SIG-M5 treated with dmso at 0.1 percent for 504 hours (cell line): ENCODE data around the gene APH1A.
"Not testable (repeated sequence)": the region's sequence is repeated elsewhere in the genome, so short reads cannot be mapped to it uniquely, and the experiment has no call there.

ENCODE experiments used
- DNase-seq: peaks from one replicate; lab custom pipeline; 2025; ENCODE audit not compliant: unreplicated experiment; lab: John Stamatoyannopoulos, UW

Gene APH1A

DNA sequence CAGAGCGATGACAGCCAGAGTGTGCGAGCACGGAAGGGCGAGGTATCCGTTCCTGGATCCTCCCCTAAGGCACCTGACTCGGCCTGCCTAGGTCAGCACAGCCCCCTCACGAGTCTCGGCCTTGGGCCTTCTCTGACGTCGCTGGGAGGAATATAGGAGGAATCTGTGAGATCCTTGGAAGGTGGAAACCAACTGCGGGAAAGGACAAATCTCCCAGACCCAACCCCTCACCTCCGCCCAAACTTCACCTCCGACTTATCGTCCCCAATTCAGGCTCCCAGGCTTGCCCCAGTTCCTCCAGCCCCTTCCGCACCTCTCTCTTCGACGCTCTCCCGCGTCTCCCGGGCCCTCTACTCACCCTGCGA lies 494 bp downstream of the APH1A start:
- no peak for DNase-seq

GRCh38 chr1:150267896-150268295 lies 920 bp downstream of the APH1A start:
- no peak for DNase-seq

DNA sequence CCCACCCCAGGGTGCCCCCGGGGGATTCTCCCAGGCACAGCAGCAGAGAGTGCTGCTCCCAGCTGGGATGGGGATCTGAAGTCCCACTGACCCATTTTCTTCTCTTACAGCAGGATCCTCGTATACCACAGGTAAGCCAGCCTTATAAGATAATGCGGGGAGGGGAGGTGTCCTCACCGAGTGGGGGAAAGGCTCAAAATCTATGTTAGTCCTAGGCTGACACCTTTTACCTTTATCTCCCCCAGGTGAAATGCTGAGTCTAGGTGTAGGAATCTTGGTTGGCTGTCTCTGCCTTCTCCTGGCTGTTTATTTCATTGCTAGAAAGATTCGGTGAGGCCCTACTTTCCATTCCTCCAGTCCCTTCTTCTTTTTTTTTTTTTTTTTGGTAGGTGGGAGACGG lies 5.3 kb downstream of the APH1A start:
- no peak for DNase-seq

- no peak for DNase-seq
These were observed 6.2 kb downstream of the APH1A start for GRCh38 chr1:150262388-150263320.

- DNase-seq = no peak
These were observed 7.4 kb downstream of the APH1A start for GRCh38 chr1:150261367-150261766.

DNA sequence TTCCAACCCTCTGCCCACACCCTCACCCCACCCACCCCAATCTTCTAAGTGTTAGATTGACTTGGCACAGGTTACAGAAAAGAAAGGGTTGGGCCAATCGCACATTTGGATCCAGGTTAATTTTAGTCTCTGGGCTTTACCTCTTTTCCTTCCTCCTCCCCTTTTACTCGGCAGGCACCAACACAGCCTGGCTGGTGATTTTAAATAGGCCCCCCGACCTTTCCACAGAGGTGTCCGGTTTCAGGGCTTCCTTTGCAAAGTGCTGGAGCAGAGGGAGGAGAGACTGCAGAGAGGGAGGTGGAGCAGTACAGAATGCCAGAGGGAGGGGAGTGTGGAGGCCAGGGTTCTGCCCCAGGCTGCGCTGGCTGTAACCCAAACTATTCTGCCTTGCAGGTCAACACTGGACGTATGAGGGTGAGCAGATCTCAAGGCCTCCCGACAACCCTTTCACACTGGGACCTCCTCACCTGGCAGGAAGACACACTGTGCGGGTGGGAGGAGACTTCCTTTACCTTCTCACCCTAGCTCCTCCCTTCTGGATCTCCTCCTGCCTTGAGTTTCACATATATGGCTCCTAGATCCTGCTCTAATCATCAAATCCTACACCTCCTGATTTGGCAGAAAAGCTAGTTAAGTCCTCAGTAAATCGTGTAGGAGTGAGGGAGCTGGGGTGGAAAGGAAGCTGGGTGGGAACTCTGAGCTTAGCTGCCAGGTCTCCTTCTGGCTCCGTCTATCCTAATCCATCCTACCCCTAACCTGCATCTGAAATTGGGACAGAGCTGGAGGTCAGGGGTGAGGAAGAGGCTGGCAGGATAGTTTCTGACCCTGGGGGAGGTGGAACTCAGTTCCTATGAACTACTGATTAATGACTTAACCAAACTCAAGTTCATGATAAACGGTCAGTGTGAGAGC lies 8.8 kb downstream of the APH1A start:
- DNase-seq = no peak

DNA sequence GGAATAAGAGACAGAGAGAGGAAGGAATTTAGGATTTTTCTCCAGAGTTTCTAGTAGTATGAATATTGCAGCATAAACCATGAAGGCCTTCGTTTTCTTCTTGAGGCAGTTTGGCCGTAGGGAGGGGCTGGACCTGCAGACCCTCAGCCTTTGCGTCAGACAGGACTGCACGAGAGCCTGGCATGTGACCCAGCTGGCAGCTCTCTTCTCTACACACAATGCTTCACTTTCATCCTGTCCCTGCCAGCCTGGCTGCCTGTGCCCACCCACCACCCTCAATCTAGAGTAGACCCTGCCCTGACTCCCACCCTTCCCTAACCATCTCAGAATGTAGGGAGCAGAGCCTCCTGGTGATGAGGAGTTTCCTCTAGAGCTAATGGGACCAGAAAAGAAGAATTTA lies 9.6 kb downstream of the APH1A start:
- DNase-seq = no peak

DNA sequence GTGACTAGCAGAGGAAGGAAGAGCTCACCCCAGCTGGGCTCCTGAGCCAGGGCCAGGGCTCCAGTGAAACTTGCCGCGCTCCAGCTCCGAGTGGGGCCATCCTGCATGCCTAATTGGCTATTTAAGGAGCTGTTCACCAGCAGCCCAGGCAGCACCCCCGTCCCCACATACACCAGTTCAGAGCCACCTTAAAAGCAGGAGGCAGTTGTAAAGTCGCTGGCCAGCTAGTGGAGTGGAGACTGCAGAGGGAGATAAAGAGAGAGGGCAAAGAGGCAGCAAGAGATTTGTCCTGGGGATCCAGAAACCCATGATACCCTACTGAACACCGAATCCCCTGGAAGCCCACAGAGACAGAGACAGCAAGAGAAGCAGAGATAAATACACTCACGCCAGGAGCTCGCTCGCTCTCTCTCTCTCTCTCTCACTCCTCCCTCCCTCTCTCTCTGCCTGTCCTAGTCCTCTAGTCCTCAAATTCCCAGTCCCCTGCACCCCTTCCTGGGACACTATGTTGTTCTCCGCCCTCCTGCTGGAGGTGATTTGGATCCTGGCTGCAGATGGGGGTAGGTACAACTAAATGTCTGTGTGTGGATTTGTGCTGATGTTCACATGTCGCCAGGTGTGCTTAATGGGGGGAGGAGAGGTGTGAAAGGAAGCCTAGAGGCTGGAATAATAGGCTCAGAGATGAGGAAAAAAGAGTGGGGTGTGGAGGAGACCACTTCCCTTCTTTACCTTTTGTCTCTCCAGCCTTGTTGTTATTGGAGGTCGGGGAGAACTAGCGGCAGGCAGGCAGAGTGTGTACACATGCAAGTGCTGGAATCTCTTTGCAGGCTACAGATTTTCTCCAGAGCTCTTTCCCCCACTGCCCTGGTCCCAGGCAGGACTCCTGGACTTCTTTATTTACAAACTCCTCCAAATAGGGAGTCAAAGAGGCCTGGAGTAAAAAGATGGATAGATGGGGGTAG lies 10.9 kb downstream of the APH1A start, which contains the start of gene CA14:
TSS of gene CA14 (plus strand) at position 151 of the 962 bp plus-strand sequence. CDS start at position 506, 355 bp downstream.
- DNase-seq = no peak

- DNase-seq = no peak
These were observed 12.1 kb downstream of the APH1A start for GRCh38 chr1:150256554-150257341.

GRCh38 chr1:150256198-150256553 lies 12.6 kb downstream of the APH1A start:
- DNase-seq = no peak

GRCh38 chr1:150249936-150250335 lies 18.9 kb downstream of the APH1A start:
- no peak for DNase-seq

- DNase-seq = no peak
These were observed 25.8 kb downstream of the APH1A start for GRCh38 chr1:150243003-150243402.

DNA sequence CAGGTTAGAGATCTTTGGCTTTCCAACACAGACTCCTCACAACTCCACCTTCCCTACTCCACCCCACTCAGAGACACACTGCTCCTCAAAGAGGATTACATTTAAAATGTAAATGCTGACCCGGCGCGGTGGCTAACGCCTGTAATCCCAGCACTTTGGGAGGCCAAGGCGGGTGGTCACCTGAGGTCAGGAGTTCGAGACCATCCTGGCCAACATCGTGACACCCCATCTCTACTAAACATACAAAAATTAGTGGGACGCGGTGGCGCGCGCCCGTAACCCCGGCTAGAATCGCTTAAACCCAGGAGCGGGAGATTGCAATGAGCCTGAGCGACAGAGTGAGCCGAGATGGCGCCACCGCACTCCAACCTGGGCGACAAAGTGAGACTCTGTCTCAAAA lies 31.1 kb downstream of the APH1A start:
- DNase-seq = no peak

DNA sequence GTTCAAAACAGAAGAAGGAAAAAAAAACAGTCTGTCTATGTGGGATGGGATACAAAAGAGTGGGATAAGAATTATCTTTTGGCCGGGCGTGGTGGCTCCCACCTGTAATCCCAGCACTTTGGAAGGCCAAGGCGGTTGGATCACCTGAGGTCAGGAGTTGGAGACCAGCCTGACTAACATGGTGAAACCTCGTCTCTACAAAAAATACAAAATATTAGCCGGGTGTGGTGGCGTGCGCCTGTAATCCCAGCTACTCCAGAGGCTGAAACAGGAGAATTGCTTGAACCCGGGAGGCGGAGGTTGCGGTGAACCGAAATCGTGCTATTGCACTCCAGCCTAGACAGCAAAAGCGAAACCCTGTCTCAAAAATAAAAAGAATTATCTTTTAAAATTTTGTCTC lies 31.6 kb downstream of the APH1A start:
- DNase-seq = not testable (repeated sequence)

- DNase-seq = no peak
These were observed 32.2 kb downstream of the APH1A start for GRCh38 chr1:150236614-150237100.

DNA sequence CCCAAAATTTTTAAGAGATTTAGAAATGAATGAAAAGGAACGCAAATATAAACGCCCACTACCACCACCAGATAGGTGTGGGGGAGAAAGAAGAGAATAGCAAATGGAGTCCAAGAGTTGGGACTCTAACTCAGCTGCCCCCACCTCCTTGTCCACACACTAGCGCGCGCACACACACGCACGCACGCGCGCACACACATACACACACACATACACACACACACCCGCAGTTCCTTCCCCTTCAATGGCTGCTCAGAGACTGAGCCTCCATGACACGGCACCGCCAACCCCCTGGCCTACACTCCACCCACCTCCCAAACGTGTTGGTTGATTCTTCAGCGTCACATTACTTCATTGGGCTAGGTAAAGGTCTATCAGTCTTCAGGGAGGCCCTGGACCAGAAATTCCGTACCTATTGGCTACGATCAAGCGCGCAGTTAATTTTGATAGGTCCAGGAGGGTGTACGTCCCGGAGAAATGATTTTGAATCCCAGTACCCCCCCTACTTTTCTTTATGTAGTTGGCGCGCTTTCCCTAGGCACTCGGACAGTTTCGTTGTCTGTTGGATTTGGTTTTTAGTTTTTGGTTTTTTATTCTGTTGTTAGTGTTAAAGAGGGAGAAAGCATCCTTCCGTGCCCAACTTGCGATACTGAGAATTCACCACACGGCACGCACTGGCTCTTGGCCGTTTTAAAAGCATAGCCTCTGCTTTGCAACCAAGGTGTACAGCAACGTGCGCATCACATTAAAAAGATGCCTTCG lies 32.8 kb downstream of the APH1A start, which contains the start of gene ANP32E:
TSS of gene ANP32E (minus strand) at position 261 of the 762 bp plus-strand sequence. CDS start 326 bp downstream, outside the sequence.
- peak; percentile 100 for DNase-seq

- DNase-seq = peak; percentile 67
These were observed 33.4 kb downstream of the APH1A start for GRCh38 chr1:150235294-150235851.

DNA sequence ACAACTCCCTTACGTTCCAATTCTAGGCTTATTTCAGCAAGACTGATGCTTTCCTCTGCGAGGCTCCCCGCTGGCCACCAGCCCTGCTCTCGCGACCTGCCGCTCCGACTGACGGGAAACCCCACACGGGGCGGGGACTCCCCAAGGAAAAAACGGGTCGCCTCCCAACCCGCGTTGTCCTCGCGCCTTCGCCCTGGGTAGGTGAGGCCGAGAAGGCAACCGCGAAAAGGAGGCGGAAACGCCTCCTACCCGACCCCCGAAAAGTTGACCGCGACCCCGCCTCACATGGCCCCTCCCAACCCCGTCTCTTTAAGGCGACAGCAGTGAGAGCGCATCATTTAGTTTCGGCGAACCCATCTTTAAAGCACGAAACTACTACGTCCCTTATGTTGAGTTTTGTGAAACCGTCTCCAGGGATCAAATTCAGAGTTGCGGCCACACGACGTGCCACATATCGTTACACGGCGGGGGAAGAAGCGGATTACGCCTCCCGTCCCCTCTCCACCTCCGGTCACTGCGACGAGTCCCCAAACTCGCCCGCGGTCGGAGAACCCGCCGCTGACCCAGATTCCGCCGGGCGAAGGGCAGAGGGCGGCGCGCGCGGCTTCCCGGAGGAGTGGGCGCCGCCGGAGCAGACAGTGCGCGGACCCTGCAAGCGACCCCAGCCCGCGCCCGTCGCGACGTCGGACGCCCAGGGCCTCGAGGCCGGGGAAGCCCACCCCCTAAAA lies 34.1 kb downstream of the APH1A start:
- DNase-seq = peak; percentile 90
